GM21381 (cell line): Measurements from ENCODE around the gene PDZRN3.

Source experiments
- ATAC-seq: cut with Tn5 transposase; IDR thresholded peaks from one replicate; pipeline ENCODE4 v1.9.1; 2021; ENCODE audit warnings: mild to moderate bottlenecking, moderate library complexity; ENCODE audit not compliant: unreplicated experiment

The PDZRN3 gene

GRCh38 chr3:73525591-73525990 is 99.2 kb downstream of the PDZRN3 start:
- no peak for ATAC-seq

DNA sequence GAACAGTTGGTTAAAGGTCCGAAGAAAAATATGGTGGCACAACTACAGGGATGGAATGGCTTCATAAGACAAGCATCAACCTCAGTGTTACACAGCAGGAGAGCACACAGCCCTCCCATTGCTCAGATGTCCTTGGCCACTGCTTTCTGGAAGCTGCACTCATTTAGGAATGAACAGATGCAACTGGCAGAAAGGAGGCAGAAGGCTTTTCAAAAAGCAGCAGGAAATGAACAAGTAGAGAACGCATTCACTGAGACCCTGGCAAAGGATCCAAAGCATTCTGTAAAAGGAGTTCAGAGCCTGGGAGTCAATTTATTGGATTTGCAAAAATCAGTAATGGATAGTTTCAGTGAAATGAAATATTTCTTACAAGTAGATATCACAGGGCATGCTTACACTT is 101.1 kb downstream of the PDZRN3 start:
- ATAC-seq: no peak

GRCh38 chr3:73521734-73522336 is 102.9 kb downstream of the PDZRN3 start:
- ATAC-seq: no peak

DNA sequence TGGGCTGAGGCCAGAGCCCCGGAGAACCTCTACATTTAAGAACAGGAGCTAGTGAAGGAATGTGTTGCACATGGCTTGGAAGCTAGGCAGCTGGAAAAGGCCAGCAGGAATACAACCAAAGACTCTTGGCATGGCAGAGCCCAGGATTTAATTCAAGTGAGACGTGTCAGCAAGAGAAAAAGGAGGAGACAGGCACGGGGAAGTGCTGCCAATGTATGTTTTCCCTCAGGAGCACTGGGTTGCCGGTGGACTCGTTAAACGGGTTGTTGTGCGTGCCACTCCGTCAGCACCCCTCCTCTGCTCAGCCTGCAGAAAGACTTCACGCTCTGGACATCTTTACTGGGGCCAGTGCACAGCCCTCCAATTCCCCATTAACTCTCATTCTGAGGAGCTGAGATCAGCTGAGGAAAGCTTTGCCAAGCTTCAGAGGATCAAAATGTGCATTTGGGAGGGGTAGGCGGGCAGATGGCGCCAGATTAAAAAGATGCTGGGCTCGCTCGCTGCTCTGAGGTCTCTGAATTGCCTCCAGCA is 103.7 kb downstream of the PDZRN3 start:
- no peak for ATAC-seq

DNA sequence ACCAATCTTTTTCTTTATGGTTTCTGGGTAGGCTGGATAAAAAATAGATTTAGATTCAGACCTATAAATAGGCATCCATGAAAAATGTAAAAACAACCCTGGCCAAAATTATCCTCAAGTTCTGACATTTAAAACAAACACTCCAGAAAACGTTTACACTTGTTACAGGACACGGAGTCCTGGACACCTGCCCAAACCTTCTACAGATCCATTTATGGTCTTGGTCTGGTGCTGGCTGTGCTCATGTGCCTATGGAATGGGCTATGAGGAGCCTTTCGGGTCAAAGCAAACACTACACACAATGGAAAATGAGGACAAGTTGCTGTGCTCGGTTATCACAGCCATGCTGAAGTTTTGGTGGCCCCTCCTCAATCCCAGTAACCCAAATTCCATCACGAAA is 108.1 kb downstream of the PDZRN3 start:
- ATAC-seq: no peak

GRCh38 chr3:73513260-73513659 is 111.5 kb downstream of the PDZRN3 start:
- no peak for ATAC-seq

DNA sequence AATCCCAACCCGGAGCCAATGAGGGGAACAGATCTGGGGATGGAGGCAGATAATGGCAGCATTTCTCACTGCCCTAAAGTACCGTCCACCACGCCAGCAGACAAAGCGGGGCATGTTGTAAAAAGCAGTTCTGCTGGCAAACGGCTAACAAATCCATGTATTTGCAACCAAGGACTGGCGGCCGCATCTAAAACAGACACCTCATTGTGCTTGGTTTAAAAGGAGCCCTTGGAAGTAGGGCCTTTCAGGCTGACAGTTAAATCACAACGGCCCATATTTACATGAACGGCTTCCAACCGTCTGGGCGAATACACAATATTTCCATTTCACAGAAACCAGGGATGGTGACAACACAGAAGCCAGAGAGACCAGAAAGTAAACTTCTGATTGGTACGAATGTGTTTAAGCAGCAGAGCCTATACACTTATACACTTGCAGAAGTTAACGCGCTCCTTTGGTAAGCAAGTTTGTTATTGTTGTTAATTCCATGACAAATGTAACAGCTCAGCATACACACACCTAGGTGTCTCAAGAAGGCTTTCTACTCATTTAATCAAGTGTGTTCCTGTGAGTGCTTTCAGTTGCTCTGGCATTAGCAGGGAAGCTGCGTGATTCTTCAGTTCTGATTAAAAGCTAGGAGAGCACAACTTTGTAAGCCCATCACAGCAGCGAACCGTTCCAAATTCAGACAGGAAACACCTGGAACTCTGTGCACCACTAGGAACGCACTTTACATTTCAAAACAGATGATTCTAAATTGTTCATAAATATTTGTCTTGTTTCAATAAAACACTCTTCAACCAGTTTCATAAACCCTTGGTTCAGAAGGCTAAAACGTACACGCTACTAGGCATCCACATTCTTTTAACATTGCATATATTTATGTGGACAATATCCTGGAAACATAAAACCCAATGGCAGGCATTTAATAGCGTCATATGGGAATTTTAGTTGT is 112.9 kb downstream of the PDZRN3 start:
- ATAC-seq: no peak

- no peak for ATAC-seq
These were observed 114.0 kb downstream of the PDZRN3 start for GRCh38 chr3:73510784-73511183.

GRCh38 chr3:73510334-73510733 is 114.4 kb downstream of the PDZRN3 start:
- ATAC-seq: no peak

- ATAC-seq: no peak
These were observed 114.9 kb downstream of the PDZRN3 start for GRCh38 chr3:73509816-73510215.

- ATAC-seq: no peak
These were observed 115.7 kb downstream of the PDZRN3 start for GRCh38 chr3:73509066-73509465.

DNA sequence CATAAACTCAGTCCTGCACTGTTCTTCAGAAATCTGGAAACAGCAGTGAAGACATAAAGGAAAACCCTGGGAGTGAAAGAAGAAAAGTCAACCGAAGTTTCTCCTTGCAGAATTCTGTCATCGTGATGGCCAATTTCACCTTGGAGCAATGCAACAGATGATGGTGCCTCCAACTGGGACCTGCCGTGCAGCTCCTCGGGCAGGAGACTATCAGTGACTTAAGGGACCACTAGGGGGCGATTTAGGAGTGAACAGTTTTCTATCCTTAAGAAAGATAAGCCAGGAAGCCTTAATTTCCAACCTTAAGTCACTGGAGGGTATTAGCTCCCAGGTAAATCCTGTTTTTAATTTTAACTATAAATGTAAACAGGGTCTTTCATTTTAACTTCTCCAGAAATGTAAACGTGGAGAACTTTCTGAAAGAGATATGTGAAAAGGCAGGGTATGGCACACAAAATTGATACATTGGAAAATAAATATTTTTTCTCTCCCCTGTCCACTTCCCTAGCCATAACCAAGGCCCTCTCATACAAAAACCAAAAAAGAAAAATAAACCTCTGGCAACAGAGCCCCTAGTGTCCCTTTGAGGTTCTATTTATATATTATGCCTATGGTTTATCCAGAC is 116.3 kb downstream of the PDZRN3 start:
- peak; percentile 62 for ATAC-seq

GRCh38 chr3:73504852-73505251 is 119.9 kb downstream of the PDZRN3 start:
- no peak for ATAC-seq

DNA sequence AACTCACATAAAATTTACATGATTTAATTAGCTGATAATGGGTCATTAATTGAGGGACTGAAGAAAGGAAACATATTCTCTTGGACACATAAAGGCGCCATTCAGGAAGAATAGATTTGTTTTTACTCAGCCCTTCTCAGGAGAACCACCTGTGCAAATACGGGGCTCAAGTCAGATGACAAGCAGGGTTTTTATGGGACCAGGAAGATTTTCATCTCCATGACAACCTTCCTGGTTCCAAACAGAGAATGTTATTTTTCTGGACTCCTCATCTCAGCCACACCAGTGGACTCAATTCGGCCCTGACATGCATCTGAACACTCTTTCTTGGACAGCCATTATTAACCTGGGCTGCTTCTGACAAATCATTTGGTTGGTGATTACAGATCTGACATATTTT is 120.5 kb downstream of the PDZRN3 start:
- ATAC-seq: no peak

DNA sequence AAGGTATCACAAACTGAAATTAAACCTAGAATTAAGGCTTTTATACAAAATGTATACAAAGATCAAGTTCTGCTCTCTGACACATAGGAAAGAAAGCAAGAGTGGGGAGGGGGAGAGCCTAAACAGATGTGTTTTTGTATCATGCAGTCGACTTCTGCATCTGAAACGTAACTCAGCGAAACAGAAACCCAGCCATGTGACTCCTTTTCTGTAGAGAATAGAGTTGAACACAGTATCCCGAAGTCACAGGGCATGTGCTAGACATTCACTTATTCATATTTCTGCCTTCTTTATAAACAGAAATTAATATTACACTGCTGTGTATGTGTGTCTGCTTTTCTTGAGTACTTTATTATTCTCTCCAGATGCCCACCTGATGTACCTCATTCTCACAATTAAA is 121.0 kb downstream of the PDZRN3 start:
- ATAC-seq: no peak

DNA sequence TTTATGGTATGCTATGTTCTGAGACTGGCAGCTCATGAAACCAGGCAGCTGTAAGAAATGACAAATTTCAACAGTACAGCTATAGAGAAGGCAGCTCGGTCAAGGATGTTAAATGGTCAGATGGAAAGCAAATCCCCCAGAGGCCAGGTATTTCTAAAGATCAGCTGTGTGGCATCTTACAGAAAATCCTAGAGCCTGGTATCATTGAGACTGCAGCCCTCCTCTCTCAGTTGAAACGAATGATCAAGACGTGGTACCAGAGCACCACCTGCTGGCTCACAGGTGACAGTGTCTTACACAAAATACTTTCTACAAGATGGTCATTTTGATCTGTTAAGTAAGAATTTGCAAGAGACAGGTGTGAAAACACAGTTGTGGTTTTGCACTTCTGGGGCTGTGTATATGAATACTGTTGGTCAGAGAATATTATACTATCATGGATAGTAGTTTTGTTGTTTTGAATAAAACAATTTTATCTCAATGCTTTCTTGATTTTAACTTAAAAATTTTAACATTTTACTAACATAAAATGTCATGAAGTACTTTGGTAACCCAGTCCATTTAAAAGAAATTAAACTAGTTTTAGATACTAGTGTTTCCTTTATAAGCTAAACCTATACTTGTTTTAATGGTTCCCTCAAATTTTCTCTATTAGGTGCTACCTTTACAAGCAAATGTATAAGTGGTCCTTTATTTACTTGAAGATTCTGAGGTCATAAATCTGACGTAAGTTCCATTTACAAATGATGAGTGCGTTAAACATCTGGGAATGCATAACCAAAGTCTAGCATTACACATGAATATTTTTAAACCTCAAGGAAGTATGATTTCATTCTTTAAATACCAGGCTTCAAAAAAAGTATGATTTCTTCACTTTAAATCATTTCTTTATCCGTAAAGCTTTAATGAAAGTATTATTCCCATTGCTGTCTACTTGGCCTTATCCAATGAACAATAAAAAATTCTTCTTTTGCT is 121.8 kb downstream of the PDZRN3 start:
- ATAC-seq: peak; percentile 64

DNA sequence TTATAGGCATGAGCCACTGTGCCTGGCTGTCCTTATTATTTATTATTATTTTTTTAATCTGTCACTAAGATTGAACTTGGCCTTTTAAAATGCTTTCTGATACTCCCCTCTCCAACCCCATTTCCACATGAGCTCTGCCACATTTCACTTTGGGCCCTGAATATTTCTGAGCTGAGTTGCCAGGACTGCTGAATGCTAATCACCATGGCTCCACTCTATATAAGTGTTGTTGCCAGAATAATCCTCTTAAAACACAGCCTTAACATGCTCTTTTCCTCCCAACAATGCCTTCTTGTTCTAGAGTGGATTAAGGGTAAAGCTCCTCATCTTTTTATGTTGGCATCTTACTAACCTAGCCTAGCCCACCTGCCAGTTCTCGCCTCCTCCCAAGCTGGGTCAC is 124.4 kb downstream of the PDZRN3 start:
- no peak for ATAC-seq

DNA sequence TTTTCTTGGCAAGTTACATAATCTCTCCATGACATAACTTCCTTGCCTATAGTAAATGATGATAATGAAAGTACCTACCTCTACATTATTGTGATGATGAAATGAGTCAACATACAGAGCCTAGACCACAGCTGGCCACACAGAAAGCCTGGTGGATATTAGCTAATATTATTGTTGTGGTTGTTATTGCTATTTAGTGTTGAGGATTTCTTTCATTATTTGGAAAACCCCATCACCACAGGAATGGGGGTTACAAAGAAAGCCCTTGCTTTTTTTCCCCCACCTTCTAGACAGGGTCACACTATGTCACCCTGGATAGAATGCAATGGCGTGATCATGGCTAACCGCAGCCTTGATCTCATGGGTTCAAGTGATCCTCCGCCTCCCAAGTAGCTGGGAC is 125.0 kb downstream of the PDZRN3 start:
- ATAC-seq: peak; percentile 55

DNA sequence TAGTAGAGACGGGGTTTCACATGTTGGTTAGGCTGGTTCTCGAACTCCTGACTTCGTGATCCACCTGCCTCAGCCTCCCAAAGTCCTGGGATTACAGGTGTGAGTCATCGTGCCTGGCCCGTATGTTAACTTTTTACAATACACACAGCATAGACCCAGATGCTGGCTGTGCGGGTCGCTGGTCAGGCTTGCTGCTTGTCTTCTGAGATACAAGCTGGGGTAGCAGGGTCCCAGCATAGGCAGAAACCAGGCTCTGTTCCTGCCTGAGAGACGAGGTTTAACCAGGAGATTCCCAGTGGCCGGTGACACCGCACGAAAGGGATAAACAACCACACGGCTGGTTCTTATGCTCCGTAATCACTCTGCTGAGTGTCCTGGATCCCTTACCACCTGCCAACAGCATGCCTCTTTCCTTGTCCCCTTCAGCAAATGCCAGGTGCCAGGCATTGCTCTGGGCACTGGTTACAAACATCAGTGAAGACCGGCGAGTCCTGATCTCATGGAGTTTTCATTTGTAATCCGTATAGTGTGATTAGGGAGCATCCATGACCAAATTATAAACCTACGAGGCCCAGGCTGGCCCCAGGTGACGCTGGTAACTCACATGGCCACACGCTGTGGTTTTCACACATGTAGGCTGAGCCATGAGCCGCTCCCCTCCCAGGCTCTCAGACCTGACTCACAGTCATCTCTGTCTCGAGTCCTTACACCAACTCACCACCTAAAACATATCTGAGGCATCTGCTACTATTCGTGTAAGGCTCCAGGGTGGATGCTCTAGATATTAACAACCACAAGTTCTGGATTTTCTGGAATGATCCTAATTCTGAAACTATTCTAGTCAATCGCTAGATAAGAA is 125.7 kb downstream of the PDZRN3 start:
- peak; percentile 53 for ATAC-seq
